Measurements from ENCODE around the gene OR51D1.

Gene OR51D1

GRCh38 chr11:4636962-4637661 lies at the start of gene OR51D1:
OR51D1 (plus strand) TSS chr11:4637477; CDS start chr11:4639791, 2,314 bp downstream.
- no peak for DNase-seq (ENCODE audit: low spot score)

DNA sequence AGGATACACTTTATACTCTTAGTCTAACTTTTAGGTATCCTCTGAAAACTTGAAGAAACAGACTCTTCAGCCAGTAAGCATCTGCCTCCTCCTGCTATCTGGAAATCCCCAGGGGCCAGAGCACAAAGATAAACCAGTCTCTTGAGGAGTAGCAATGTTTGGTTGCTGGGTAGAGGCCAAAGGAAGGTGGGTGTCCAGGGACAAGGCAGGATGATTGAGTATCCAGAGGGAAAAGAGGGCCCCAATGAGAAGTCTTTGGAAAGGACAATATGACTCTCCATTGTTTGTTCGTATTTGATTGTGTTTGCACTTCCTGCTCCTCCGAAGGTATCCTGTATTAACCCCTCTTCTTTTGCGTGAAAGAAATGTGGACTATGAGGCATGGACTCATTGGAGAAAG lies 48.3 kb upstream of the OR51D1 start:
- no peak for DNase-seq (ENCODE audit: low spot score)

GRCh38 chr11:4593739-4594138 lies 43.5 kb upstream of the OR51D1 start, which contains the start of gene OR52I1:
OR52I1 (plus strand) TSS chr11:4594039; CDS start chr11:4594039, 0 bp downstream.
- no peak for DNase-seq (ENCODE audit: low spot score)

GRCh38 chr11:4605057-4605456 lies 32.2 kb upstream of the OR51D1 start:
- DNase-seq (ENCODE audit: low spot score) = no peak

DNA sequence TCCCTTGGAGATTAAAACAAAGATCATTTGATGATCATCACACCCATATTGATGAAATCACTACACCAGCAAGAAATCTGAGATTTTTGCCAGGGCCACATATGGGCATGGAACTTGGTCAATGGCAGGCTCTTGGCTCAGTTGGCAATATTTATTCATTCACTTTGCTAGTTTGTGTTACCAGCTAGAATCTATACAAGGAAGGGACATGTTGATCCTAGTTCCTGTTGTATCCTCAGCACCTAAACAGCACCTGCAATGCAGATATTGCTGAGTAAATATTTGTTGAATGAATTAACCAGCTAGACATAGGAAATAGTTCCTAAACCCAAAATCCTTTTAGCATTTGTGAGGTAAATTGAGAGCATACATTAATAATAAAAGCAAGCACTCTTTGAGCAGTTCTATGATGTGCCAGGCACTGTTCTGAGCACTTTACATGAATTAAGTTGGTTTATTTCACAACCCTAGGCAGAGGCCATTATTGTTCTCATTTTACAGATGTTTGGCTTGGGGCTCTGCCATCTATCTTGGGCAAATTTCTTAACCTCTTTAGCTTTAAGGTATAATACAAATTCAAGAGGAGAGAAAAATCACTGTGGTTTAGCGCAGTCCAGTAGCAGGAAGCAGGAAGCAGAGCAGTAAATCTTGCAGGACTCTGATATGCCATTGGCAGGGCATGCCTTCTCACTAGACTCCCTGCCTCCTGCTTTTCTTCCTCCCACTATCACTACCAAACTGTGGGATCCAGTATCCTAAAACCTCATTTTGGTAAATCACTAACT lies 30.9 kb upstream of the OR51D1 start:
- no peak for DNase-seq (ENCODE audit: low spot score)

GRCh38 chr11:4607096-4607495 lies 30.2 kb upstream of the OR51D1 start:
- no peak for DNase-seq (ENCODE audit: low spot score)

DNA sequence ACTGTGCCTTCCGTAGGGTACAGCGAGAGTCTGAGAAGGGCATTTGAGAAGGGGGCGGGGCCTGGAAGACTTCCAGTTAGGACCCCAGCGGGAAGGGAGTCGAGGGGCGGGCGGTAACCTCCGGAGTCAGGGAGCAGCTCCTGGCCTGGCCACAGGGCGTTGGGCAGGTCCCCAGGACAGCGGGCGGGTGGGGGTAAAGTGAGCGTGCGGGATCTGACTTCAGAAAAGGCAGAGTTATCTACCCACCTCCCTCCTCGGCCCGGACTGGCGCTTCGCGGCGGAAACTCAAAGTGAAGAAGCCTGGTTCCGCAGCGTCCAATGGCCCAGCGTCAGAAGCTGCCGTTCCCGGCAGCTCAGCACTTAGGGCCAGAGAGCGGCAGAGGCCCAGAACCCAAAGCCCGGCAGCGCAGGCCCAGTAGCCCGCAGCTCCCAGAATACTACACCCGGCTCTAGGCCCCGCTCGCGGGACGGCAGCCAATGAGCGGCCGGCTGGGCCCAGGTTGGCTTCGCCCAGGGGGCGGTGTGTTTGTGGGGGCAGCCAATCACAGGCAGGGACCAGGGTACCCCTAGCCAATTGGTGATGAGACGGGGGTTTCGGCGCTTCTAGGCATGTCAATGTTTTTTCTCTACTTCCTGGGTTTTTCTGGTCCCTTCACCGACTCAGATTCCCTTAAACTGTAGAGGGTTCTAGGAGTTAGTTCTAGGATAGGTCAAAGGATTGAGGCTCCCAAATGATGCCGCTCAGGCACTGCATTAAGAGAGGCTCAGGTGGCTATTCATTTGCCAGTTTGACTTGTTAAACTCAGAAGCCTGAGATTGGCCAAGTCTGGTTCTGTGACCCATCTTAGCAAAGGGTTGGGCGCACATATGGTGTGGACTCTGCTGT lies 29.3 kb upstream of the OR51D1 start, which contains the start of gene TRIM68:
Gene TRIM68, minus strand, starts transcription at position 451 of the 886 bp plus-strand sequence. CDS start 2,727 bp downstream, outside the sequence.
- DNase-seq (ENCODE audit: low spot score) = peak; percentile 98

DNA sequence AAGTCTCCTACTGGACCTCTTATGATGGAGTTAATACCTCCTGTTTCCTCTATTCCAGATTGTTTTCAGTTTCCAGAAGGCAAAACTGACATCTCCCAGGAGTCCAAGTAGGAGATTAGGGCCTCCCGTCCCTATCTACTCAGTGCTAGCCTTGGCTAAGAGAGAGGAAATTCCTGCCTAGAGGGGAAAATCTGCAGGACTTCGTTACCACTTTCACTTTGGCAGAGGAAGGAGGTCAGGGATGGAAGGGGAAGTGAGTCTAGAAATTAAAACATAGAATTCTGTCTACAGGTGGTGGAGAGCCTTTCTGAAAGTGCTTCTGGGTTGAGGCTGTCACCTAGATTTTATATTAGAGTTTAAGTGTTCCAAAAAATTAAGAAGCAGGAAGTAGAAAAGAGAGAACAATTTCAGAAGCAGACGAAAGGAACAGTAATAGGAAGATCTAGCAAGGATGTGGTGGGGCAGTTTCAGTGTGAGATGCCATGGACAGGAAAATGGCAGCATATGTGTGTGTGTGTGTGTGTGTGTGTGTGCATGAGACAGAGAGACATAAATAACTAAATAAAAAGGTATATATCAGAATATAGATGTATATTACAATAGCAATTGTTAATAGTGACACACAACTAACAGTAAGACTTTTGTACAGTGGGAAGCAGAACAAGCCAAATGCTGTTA lies 26.9 kb upstream of the OR51D1 start:
- DNase-seq (ENCODE audit: low spot score) = no peak

- no peak for DNase-seq (ENCODE audit: low spot score)
Measured at GRCh38 chr11:4611986-4612385, 25.3 kb upstream of the OR51D1 start.

DNA sequence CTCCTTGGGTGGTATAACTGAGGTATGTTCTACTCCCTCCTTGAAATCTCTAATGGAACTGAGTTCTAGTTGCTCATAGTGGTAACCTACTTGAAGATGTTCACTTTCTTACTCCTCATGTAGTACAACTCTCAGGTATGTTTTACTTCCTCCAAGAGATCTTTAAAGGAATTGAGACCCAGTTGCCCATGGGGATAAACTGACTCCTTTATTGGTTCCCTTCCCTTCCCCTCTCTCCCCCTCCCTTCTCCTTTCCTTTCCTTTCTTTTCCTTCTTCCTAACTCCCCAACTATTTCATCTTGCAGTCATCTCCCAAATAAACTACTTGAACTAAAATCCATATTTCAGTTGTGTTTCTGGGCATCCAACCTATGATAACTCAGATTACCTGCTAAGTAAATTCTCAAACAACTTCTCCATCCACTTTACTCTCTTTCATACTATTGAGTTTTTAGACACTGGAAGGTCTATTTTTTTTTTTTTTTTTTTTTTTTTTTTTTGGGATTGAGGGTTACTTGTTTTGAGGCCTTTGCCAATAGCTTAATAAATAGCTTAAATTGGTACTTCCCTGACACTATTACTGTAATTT lies 21.3 kb upstream of the OR51D1 start:
- DNase-seq (ENCODE audit: low spot score) = no peak

DNA sequence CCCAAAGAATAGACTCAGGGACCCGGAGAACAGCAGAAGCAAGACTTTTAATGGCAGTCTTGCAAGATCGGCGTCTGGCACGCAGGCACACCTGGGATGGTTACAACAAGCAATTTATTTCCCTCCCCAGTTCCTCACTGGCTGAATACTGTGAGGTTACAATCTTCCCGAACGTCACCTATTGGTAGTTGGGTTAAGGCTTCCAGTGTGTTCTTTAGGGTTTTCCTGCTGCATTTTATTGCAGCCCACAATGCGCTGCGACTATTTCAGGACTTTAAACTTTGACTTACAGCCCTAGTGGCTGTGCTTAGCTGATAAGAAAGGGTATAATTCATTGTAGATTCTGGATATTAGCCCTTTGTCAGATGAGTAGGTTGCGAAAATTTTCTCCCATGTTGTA lies 17.8 kb upstream of the OR51D1 start:
- no peak for DNase-seq (ENCODE audit: low spot score)

DNA sequence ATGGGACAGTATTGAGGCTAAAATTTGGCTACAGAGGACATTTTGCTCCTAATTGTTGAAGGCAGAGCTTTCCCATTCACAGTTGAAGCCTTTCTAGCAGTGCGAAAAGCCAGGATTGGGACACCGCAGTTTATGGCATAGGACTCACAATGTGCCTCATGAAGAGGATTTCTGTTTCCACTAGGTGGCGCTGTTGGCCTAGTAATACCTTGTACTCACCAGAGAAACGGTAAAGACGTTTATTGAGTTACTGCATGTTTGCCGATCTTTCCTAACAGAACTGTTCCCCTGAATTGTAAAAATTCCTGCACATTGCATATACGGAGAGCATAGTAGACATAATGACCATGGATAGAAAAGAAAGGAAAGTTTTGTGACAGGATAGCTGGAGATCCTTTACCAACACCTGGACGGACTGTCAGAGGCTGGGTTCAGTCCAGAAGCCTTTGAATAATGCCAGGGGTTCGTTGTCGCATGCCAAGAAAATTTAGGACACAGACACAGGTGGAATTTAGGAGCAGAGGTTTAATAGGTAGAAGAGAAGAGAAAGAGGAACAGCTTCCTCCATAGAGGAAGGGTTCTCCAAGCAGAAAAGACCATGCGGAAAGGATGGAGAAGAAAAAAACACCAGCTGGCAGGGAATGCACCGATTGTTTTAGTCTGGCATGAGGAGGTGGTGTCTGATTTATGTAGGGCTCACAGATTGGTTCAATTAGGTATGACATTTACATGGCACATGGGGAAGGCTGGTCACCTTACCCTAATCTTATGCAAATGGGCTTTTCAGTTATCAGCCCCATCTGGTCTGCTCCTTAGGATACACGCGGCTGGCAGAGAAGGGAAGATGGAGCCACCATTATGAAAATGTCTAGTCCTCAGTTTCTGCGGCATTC lies 10.8 kb upstream of the OR51D1 start:
- DNase-seq (ENCODE audit: low spot score) = no peak

DNA sequence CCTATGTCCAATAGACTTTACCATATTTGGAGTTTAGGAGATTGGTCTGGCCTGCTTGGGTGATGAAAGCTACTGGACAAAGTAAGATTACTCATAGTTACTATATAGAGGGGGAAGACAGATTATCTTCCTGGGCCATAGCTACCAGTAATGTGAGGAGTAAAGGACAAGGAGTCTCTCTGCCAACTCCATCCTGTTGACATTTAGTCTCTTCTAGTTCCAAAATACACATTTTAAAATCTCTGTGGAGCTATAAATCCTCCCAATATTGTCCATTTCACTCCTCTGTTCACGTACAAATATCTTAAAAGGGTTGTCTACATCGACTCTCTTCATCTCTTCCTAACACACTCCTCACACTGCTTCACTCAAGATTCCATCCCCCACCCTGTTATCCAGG lies 1.1 kb upstream of the OR51D1 start:
- DNase-seq (ENCODE audit: low spot score) = no peak

DNA sequence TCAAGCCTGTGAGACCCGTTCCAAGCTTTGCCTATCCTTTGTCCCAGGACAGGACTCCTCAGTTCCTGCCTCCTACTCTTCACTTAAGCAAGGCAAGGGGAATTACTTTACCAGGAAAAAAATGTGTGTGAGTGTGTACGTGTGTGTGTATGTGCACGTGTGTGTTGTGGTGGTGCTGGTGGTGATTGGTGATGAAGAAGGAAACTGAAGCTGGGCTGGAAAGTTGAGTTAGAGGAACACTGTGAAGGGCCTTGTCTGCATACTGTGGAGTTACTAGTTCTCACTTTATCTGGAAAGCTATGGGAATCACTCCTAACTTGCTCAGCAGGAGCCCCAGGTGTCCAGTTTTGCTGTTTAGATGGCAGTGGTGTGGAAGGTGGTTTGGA lies 378 bp downstream of the OR51D1 start:
- no peak for DNase-seq (ENCODE audit: low spot score)

- DNase-seq (ENCODE audit: low spot score) = no peak
Measured at GRCh38 chr11:4639931-4640330, 2.7 kb downstream of the OR51D1 start.

- DNase-seq (ENCODE audit: low spot score) = no peak
Measured at GRCh38 chr11:4641501-4641900, 4.2 kb downstream of the OR51D1 start.

GRCh38 chr11:4642043-4642442 lies 4.8 kb downstream of the OR51D1 start:
- no peak for DNase-seq (ENCODE audit: low spot score)

GRCh38 chr11:4643076-4643475 lies 5.8 kb downstream of the OR51D1 start:
- DNase-seq (ENCODE audit: low spot score) = no peak

GRCh38 chr11:4643682-4644081 lies 6.4 kb downstream of the OR51D1 start, which contains the start of gene OR51E1:
OR51E1 (plus strand) TSS chr11:4643982; CDS start chr11:4652527, 8,545 bp downstream.
- no peak for DNase-seq (ENCODE audit: low spot score)

DNA sequence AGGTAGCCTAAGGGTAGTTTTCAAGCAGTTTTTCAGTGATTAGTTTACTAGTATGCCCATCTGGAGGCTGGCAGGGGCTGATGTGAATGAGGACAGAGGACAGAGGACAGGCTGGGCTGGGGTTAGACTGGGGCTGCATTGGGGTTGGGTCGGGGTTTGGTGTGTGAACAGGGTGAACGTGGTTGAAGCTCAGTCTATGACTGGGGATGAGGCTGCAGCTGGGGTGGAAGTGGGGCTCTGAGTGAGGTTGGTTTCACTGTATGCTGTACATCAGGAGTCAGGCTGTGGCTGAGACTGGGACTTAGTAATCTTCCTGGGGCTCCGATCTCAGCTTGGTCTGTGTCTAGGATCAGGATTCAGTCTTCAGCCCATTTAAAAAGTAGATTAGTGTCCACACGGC lies 7.0 kb downstream of the OR51D1 start:
- no peak for DNase-seq (ENCODE audit: low spot score)
